A549 (cell line): ENCODE data around the gene IL20RB.

ENCODE experiments used
- CHD2 ChIP-seq: fragments of 150-350 bp; IDR thresholded peaks from 2 replicates; pipeline ENCODE4 v1.6.1; 2014; ENCODE audit warnings: low read length; ENCODE audit not compliant: partially characterized antibody
- HDAC2 ChIP-seq: fragments of 200-600 bp; sonication (generic); IDR thresholded peaks from 2 replicates; pipeline ENCODE4 v1.6.1; 2016
- HES2 ChIP-seq: fragments of >200 bp; sonication (Bioruptor Twin); formaldehyde crosslinking; IDR thresholded peaks from 2 replicates; pipeline ENCODE4 v1.6.1; 2016
- JUN ChIP-seq, 2 experiments: fragments of >200 bp; sonication (Bioruptor Twin); formaldehyde crosslinking; IDR thresholded peaks; 2 replicates in 1 of 2; 3 replicates in 1 of 2; pipeline ENCODE4 v1.6.1; 2016 to 2017
- MAZ ChIP-seq: fragments of 150-350 bp; IDR thresholded peaks from 2 replicates; pipeline ENCODE4 v1.6.1; 2014; ENCODE audit warnings: antibody characterized with exemption, low read depth, low read length, borderline replicate concordance
- POLR2A ChIP-seq: IDR thresholded peaks from 2 replicates; pipeline ENCODE4 v1.6.1; 2012; ENCODE audit warnings: mild to moderate bottlenecking, low read length
- POLR2AphosphoS2 ChIP-seq: conservative IDR thresholded peaks from 2 replicates; pipeline ENCODE4 v1.6.1; 2012; ENCODE audit warnings: low read length, improper control_type of control experiment, inconsistent platforms
- RCOR1 ChIP-seq: fragments of 150-350 bp; IDR thresholded peaks from 2 replicates; pipeline ENCODE4 v1.6.1; 2014; ENCODE audit warnings: antibody characterized with exemption, low read length, low read depth
- RNF2 ChIP-seq: fragments of 200-600 bp; sonication (generic); IDR thresholded peaks from 2 replicates; pipeline ENCODE4 v1.6.1; 2016; ENCODE audit warnings: low read depth, mild to moderate bottlenecking, antibody characterized with exemption, moderate library complexity, borderline replicate concordance
- SMC3 ChIP-seq: fragments of >200 bp; sonication (Bioruptor Twin); formaldehyde crosslinking; IDR thresholded peaks from 3 replicates; pipeline ENCODE4 v1.6.1; 2018; ENCODE audit warnings: inconsistent platforms
- TF ChIP-seq, protein P1 (sequence below): IDR thresholded peaks from 2 replicates; pipeline ENCODE4 v1.6.1; 2012
- TF ChIP-seq, protein P2 (sequence below): fragments of >200 bp; sonication (Bioruptor Twin); formaldehyde crosslinking; IDR thresholded peaks from 3 replicates; pipeline ENCODE4 v1.5.1; 2016

DNA sequence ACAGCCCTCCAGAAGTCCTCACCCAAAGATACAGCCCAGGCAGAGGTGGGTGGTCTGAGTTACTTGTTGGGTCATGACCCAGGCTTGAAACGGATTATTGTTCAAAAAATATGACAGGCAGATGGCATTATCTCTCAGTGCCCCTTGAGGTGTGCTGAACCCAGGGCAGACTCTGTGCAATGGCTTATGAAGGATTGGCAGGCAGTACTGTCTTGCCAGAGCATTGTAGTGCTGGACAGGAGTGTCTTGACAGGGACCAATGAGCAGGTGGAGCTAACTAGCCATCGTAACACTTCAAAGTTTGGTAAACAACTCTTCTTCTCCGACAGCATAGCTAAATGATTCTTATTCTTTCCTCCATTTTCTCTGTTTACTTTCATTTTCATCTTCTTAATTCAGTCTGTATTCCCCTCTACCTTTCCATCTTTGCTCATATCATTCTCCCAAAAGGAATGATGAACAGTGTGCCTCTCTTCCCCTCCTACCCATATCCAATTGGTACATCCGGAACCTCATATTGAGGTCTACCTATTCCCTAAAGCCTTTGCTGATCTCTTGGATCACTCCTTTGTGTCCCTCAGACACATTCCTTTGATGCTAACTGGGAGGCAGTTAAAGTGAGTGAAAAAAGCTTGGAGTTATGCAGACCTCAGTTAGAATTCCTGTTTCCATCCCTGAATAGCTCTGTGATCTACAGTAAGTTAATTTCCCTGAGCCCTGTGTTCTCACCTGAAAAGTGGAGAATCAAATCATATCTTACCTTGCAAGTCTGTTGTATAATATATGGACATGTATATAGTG is 2.6 kb upstream of the IL20RB start:
- TF ChIP-seq, protein P1, sequence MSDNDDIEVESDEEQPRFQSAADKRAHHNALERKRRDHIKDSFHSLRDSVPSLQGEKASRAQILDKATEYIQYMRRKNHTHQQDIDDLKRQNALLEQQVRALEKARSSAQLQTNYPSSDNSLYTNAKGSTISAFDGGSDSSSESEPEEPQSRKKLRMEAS, result no peak
- no peak for TF ChIP-seq RNF2
- no peak for TF ChIP-seq POLR2A
- TF ChIP-seq SMC3, result no peak
- TF ChIP-seq POLR2AphosphoS2, result no peak
- no peak for TF ChIP-seq RCOR1
- TF ChIP-seq CHD2, result no peak
- TF ChIP-seq, protein P2, sequence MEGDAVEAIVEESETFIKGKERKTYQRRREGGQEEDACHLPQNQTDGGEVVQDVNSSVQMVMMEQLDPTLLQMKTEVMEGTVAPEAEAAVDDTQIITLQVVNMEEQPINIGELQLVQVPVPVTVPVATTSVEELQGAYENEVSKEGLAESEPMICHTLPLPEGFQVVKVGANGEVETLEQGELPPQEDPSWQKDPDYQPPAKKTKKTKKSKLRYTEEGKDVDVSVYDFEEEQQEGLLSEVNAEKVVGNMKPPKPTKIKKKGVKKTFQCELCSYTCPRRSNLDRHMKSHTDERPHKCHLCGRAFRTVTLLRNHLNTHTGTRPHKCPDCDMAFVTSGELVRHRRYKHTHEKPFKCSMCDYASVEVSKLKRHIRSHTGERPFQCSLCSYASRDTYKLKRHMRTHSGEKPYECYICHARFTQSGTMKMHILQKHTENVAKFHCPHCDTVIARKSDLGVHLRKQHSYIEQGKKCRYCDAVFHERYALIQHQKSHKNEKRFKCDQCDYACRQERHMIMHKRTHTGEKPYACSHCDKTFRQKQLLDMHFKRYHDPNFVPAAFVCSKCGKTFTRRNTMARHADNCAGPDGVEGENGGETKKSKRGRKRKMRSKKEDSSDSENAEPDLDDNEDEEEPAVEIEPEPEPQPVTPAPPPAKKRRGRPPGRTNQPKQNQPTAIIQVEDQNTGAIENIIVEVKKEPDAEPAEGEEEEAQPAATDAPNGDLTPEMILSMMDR, result no peak
- no peak for TF ChIP-seq JUN (IDR thresholded peaks at IDR 0.05)
- TF ChIP-seq MAZ, result no peak
- TF ChIP-seq HDAC2, result no peak
- no peak for TF ChIP-seq HES2
